Measurements from ENCODE around the gene INTS15.
"Not testable (repeated sequence)": the region's sequence is repeated elsewhere in the genome, so short reads cannot be mapped to it uniquely, and the experiment has no call there.

INTS15 gene

GRCh38 chr7:6589829-6590644 is at the start of gene INTS15:
Gene INTS15 (plus strand): TSS chr7:6590021. CDS start chr7:6590284, 263 bp downstream.
- DNase-seq: peak; percentile 85

- DNase-seq: no peak
These were observed 47.5 kb upstream of the INTS15 start for GRCh38 chr7:6542368-6542767.

GRCh38 chr7:6545398-6546126 is 44.3 kb upstream of the INTS15 start:
- no peak for DNase-seq

- DNase-seq: no peak
These were observed 43.1 kb upstream of the INTS15 start for GRCh38 chr7:6546498-6547251.

- no peak for DNase-seq
These were observed 42.4 kb upstream of the INTS15 start for GRCh38 chr7:6547400-6547799.

- DNase-seq: no peak
These were observed 38.8 kb upstream of the INTS15 start, which contains the start of gene GRID2IP for GRCh38 chr7:6551016-6551511. Gene GRID2IP (minus strand): TSS chr7:6551461. CDS start chr7:6551436, 25 bp downstream.

GRCh38 chr7:6553448-6554044 is 36.3 kb upstream of the INTS15 start:
- DNase-seq: no peak

GRCh38 chr7:6554848-6555247 is 35.0 kb upstream of the INTS15 start:
- DNase-seq: no peak

- DNase-seq: no peak
These were observed 33.6 kb upstream of the INTS15 start for GRCh38 chr7:6556196-6556595.

- peak; percentile 13 for DNase-seq
These were observed 31.0 kb upstream of the INTS15 start for GRCh38 chr7:6558837-6559236.

- no peak for DNase-seq
These were observed 29.9 kb upstream of the INTS15 start for GRCh38 chr7:6559896-6560295.

- no peak for DNase-seq
These were observed 27.7 kb upstream of the INTS15 start for GRCh38 chr7:6562106-6562505.

GRCh38 chr7:6563936-6564770 is 25.7 kb upstream of the INTS15 start:
- no peak for DNase-seq

- no peak for DNase-seq
These were observed 24.2 kb upstream of the INTS15 start for GRCh38 chr7:6565655-6566054.

- DNase-seq: no peak
These were observed 21.9 kb upstream of the INTS15 start for GRCh38 chr7:6567886-6568285.

- DNase-seq: peak; percentile 19
These were observed 18.6 kb upstream of the INTS15 start for GRCh38 chr7:6571160-6571779.

GRCh38 chr7:6575281-6576023 is 14.4 kb upstream of the INTS15 start:
- DNase-seq: no peak

GRCh38 chr7:6576024-6576866 is 13.6 kb upstream of the INTS15 start:
- peak; percentile 13 for DNase-seq

- not testable (repeated sequence) for DNase-seq
These were observed 12.9 kb upstream of the INTS15 start for GRCh38 chr7:6576867-6577368.

Measured in activated CD4-positive, alpha-beta T cell treated with anti-CD3 and anti-CD28 coated beads, Interleukin-10, Interleukin-2, amounts not matched to agents 100 ng/mL and 50 ng/mL, durations not matched to agents 16 hours and 8 hours (primary cell).